MCF 10A (cell line): ENCODE data around the gene MAP1LC3B. TPM values are rescaled to one million over a fixed set of nuclear protein-coding genes. Genes with fewer than 3 reads are reported as not detected.

Experiments
- BruUV-seq: library from RNA; stranded (reverse); fragments of 400-500 nt; replicated peaks from 2 replicates; lab custom pipeline; 2021; lab: Mats Ljungman, UMichigan
- CTCF ChIA-PET: fragments of 300-600 bp; sonication (Branson Sonifier 250); formaldehyde crosslinking; extraction: SDS; loops from one replicate; lab custom pipeline; 2021; ENCODE audit warnings: antibody characterized with exemption, inconsistent platforms; lab: Yijun Ruan, JAX
- POLR2A ChIA-PET: fragments of 300-600, 350-650 bp; sonication (Branson Sonifier 250); formaldehyde crosslinking; extraction: SDS; loops from one replicate; lab custom pipeline; 2020; ENCODE audit warnings: antibody characterized with exemption, inconsistent platforms; lab: Yijun Ruan, JAX
- DNase-seq: peaks from one replicate; pipeline ENCODE4 v3.0.0-alpha.2; 2018; ENCODE audit not compliant: unreplicated experiment
- H3K27ac Mint-ChIP-seq: one replicate; pipeline ENCODE4 v1.8.0; 2022; ENCODE audit warnings: mild to moderate bottlenecking, low read depth, mixed read lengths; ENCODE audit not compliant: unreplicated experiment
- H3K27me3 Mint-ChIP-seq: one replicate; pipeline ENCODE4 v1.8.0; 2022; ENCODE audit warnings: mixed read lengths; ENCODE audit not compliant: insufficient read depth, unreplicated experiment
- H3K36me3 Mint-ChIP-seq: one replicate; pipeline ENCODE4 v1.8.0; 2022; ENCODE audit warnings: mild to moderate bottlenecking, moderate library complexity, mixed read lengths; ENCODE audit not compliant: insufficient read depth, unreplicated experiment
- H3K4me1 Mint-ChIP-seq: one replicate; pipeline ENCODE4 v1.8.0; 2022; ENCODE audit warnings: mixed read lengths; ENCODE audit not compliant: insufficient read depth, unreplicated experiment
- H3K4me3 Mint-ChIP-seq: one replicate; pipeline ENCODE4 v1.8.0; 2022; ENCODE audit warnings: mild to moderate bottlenecking, moderate library complexity, mixed read lengths; ENCODE audit not compliant: unreplicated experiment
- H3K9me3 Mint-ChIP-seq: one replicate; pipeline ENCODE4 v1.8.0; 2022; ENCODE audit warnings: mixed read lengths; ENCODE audit not compliant: unreplicated experiment
- CTCF ChIP-seq: fragments of 200-600 bp; IDR thresholded peaks from one replicate; pipeline ENCODE4 v1.8.0; 2022; ENCODE audit warnings: antibody characterized with exemption, mild to moderate bottlenecking; ENCODE audit not compliant: unreplicated experiment
- intact Hi-C: fragments of 100-400 bp; cut with micrococcal nuclease; formaldehyde crosslinking; loops from 2 replicates; pipeline ENCODE4 v1.14.1; 2022
- total RNA-seq: library from RNA; stranded (reverse); gene quantifications from 2 replicates; pipeline ENCODE4 v1.2.3, GENCODE V29; 2022

Gene MAP1LC3B
- total RNA-seq, 1 experiment from 2014 or later: 271 TPM

GRCh38 chr16:87410530-87410929 is 18.4 kb downstream of the MAP1LC3B start:
- POLR2A ChIA-PET: no interaction called here
- no peak overlapping the region for H3K4me3 Mint-ChIP-seq
- CTCF ChIA-PET: interaction anchor here (2.5 kb wide), 1 partner anchor 226 kb away, joined by 10 read pairs; no protein-coding TSS in a partner anchor
- intact Hi-C loops: no loop called here
- H3K9me3 Mint-ChIP-seq: no peaks in the 10 kb centered on the region
- H3K27ac Mint-ChIP-seq: peak overlapping the region; percentile 35
- peaks cover 73% of the 10 kb centered on the region for H3K36me3 Mint-ChIP-seq
- TF ChIP-seq CTCF: no peak
- H3K4me1 Mint-ChIP-seq: peaks cover 14% of the 10 kb centered on the region
- BruUV-seq: no TSS peak
- DNase-seq: no peak
- no peaks in the 10 kb centered on the region for H3K27me3 Mint-ChIP-seq

GRCh38 chr16:87410968-87411367 is 18.8 kb downstream of the MAP1LC3B start:
- ChIA-PET POLR2A (no interaction called here), CTCF (interaction anchor here (2.5 kb wide), 1 partner anchor 225 kb away, joined by 10 read pairs; no protein-coding TSS in a partner anchor)
- Mint-ChIP-seq H3K4me1 (peaks cover 14% of the 10 kb centered on the region), H3K27me3 (no peaks in the 10 kb centered on the region), H3K4me3 (no peak overlapping the region), H3K9me3 (no peaks in the 10 kb centered on the region), H3K36me3 (peaks cover 73% of the 10 kb centered on the region), H3K27ac (peak overlapping the region; percentile 35)
- no peak for TF ChIP-seq CTCF
- BruUV-seq: no TSS peak
- intact Hi-C loops: no loop called here
- DNase-seq: no peak

GRCh38 chr16:87411375-87412271 is 19.5 kb downstream of the MAP1LC3B start:
- POLR2A ChIA-PET: interaction anchor here (0.6 kb wide), 1 partner anchor 21 kb away, joined by 3 read pairs; no protein-coding TSS in a partner anchor
- Mint-ChIP-seq H3K4me3 (no peak overlapping the region), H3K4me1 (peaks cover 14% of the 10 kb centered on the region), H3K9me3 (no peaks in the 10 kb centered on the region), H3K27me3 (no peaks in the 10 kb centered on the region), H3K27ac (no peak overlapping the region), H3K36me3 (peaks cover 73% of the 10 kb centered on the region)
- TF ChIP-seq CTCF: no peak
- intact Hi-C loops: no loop called here
- CTCF ChIA-PET: interaction anchor here (1.2 kb wide), 1 partner anchor 225 kb away, joined by 7 read pairs; no protein-coding TSS in a partner anchor
- no peak for DNase-seq
- BruUV-seq: no TSS peak

GRCh38 chr16:87412371-87412995 is 20.3 kb downstream of the MAP1LC3B start:
- Mint-ChIP-seq H3K4me1 (peaks cover 11% of the 10 kb centered on the region), H3K36me3 (peaks cover 75% of the 10 kb centered on the region), H3K9me3 (no peaks in the 10 kb centered on the region), H3K27ac (no peak overlapping the region), H3K4me3 (no peak overlapping the region), H3K27me3 (no peaks in the 10 kb centered on the region)
- no TSS peak for BruUV-seq
- no peak for DNase-seq
- no peak for TF ChIP-seq CTCF
- intact Hi-C loops: no loop called here
- CTCF ChIA-PET: interaction anchor here (0.6 to 1.2 kb wide), 2 partner anchors 224 to 545 kb away, joined by 4 to 7 read pairs; no protein-coding TSS in a partner anchor
- POLR2A ChIA-PET: interaction anchor here (0.6 to 1.1 kb wide), 2 partner anchors 22 to 224 kb away, joined by 3 to 5 read pairs; no protein-coding TSS in a partner anchor
